ENCODE results near the gene ADAR.
A peak's percentile ranks its signal among the peaks of the same experiment; 100 is the strongest.
"Not testable (repeated sequence)": the region's sequence is repeated elsewhere in the genome, so short reads cannot be mapped to it uniquely, and the experiment has no call there.

ADAR gene

GRCh38 chr1:154607609-154608396 is at the start of gene ADAR:
Gene ADAR, minus strand, starts transcription at chr1:154608186. Its CDS starts 180 bp downstream, at chr1:154608006.
- DNase-seq (ENCODE audit: low read depth), result peak; percentile 89

GRCh38 chr1:154657556-154657955 is 49.6 kb upstream of the ADAR start:
- no peak for DNase-seq (ENCODE audit: low read depth)

- no peak for DNase-seq (ENCODE audit: low read depth)
These were observed 44.9 kb upstream of the ADAR start for GRCh38 chr1:154652893-154653292.

- DNase-seq (ENCODE audit: low read depth), result not testable (repeated sequence)
These were observed 36.7 kb upstream of the ADAR start for GRCh38 chr1:154644724-154645123.

GRCh38 chr1:154641534-154641933 is 33.5 kb upstream of the ADAR start:
- DNase-seq (ENCODE audit: low read depth), result no peak

GRCh38 chr1:154639876-154640275 is 31.9 kb upstream of the ADAR start:
- no peak for DNase-seq (ENCODE audit: low read depth)

- DNase-seq (ENCODE audit: low read depth), result no peak
These were observed 27.2 kb upstream of the ADAR start for GRCh38 chr1:154635171-154635570.

- no peak for DNase-seq (ENCODE audit: low read depth)
These were observed 21.7 kb upstream of the ADAR start for GRCh38 chr1:154629675-154630073.

- no peak for DNase-seq (ENCODE audit: low read depth)
These were observed 21.2 kb upstream of the ADAR start for GRCh38 chr1:154629061-154629674.

- DNase-seq (ENCODE audit: low read depth), result no peak
These were observed 20.1 kb upstream of the ADAR start for GRCh38 chr1:154628121-154628405.

GRCh38 chr1:154627257-154628120 is 19.5 kb upstream of the ADAR start:
- DNase-seq (ENCODE audit: low read depth), result peak; percentile 86

GRCh38 chr1:154626456-154627256 is 18.7 kb upstream of the ADAR start:
- DNase-seq (ENCODE audit: low read depth), result no peak

GRCh38 chr1:154624746-154625643 is 17.0 kb upstream of the ADAR start:
- no peak for DNase-seq (ENCODE audit: low read depth)

GRCh38 chr1:154623358-154623757 is 15.4 kb upstream of the ADAR start:
- DNase-seq (ENCODE audit: low read depth), result no peak

GRCh38 chr1:154622503-154623039 is 14.6 kb upstream of the ADAR start:
- DNase-seq (ENCODE audit: low read depth), result no peak

- DNase-seq (ENCODE audit: low read depth), result no peak
These were observed 13.9 kb upstream of the ADAR start for GRCh38 chr1:154621875-154622274.

- DNase-seq (ENCODE audit: low read depth), result no peak
These were observed 12.8 kb upstream of the ADAR start for GRCh38 chr1:154620751-154621150.

GRCh38 chr1:154619181-154619948 is 11.4 kb upstream of the ADAR start:
- DNase-seq (ENCODE audit: low read depth), result no peak

GRCh38 chr1:154616659-154617345 is 8.8 kb upstream of the ADAR start:
- DNase-seq (ENCODE audit: low read depth), result no peak
